HG03354 (cell line): ENCODE data around the gene KRTAP4-6.
"Not testable (repeated sequence)": the region's sequence is repeated elsewhere in the genome, so short reads cannot be mapped to it uniquely, and the experiment has no call there.

ENCODE experiments used
- ATAC-seq: cut with Tn5 transposase; IDR thresholded peaks from one replicate; pipeline ENCODE4 v1.9.1; 2021; ENCODE audit warnings: mild to moderate bottlenecking; ENCODE audit not compliant: unreplicated experiment, poor library complexity, severe bottlenecking

KRTAP4-6 gene

DNA sequence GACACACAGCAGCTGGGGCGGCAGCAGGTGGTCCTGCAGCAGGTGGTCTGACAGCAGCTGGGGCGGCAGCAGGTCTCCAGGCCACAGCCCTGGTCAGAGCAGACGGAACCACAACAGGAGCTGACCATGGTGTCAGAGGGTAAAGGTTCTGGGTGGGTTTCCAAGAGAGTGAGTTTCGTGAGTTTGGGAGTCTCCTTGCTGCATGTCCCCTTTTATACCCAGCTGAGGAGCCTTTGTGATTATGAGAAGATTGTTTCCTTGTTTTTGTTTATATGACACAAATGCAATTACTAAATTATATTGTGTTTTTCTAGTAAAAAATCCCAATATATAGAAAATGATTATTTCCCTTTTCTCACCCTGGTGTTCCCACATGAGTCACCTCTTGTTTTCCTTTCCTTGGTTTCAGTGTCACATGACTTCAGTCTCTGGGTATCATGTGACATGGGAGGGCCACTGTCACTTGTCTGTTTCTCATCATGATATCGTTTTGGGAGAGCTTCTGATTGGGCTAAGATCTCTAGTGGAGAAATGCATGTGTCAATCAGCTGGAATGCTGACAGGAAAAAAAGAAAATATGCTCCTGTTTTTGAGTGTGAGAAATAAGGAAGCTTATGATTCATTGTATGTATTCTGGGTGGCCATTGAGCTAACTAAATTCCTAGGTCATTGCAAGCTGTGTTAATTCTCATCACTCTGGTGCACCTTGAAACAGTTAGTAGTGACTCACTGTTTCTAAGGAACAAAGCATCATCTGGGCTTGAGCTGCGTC, at the start of gene KRTAP4-6:
Gene KRTAP4-6, minus strand, starts transcription at position 185 of the 772 bp plus-strand sequence. Its CDS starts 57 bp downstream, at position 128.
- ATAC-seq, result no peak

DNA sequence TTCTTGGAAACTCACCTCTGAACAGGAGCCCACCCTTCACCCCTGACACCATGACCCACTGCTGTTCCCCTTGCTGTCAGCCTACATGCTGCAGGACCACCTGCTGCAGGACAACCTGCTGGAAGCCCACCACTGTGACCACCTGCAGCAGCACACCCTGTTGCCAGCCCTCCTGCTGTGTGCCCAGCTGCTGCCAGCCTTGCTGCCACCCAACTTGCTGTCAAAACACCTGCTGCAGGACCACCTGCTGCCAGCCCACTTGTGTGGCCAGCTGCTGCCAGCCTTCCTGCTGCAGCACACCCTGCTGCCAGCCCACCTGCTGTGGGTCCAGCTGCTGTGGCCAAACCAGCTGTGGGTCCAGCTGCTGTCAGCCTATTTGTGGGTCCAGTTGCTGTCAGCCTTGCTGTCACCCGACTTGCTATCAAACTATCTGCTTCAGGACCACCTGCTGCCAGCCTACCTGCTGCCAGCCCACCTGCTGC, 49.5 kb upstream of the KRTAP4-6 start, which contains the start of gene KRTAP9-1:
Gene KRTAP9-1, plus strand, starts transcription at position 51 of the 482 bp plus-strand sequence. Its CDS starts 0 bp downstream, at position 51.
- ATAC-seq, result not testable (repeated sequence)

DNA sequence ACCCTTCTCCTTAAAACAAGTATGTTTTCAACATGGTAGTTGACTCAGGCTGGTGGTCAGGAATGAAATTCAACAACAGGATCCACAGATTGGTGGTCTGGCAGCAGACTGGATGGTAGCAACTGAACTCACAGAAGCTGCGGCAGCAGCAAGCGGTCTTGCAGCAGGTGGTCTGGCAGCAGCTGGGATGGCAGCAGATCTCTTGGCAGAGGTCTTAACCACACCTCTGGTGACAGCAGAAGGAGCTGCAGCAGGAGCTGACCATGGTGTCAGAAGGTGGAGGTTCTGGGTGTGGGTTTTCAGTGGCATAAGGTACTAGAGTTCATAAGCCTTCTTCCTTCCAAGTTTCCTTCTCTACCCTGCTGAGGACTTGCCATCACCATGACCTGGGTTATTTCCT, 46.5 kb upstream of the KRTAP4-6 start:
- no peak for ATAC-seq

DNA sequence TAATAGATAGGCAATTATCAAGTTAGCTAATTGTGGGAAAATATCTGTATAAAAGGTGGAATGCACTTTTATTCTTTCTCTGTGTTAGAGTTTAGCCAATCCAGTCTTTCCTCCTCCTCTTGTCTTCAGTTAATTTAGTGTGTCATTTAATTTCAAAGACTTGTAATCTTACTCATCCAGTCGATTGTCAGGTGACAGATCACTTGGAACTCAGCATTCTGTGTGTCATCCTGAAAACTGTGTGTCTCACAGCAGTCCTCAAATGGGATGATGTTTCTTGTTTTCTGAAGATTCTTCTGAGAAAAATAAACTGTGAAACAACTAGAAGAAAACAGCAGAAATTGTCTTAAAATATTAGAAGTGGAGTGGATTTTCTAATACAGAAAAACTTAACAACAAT, 44.7 kb upstream of the KRTAP4-6 start:
- no peak for ATAC-seq

- no peak for ATAC-seq
These were observed 44.2 kb upstream of the KRTAP4-6 start, which contains the start of gene KRTAP4-1 for GRCh38 chr17:41184480-41184961. TSS of gene KRTAP4-1 (minus strand) at chr17:41184911. CDS start at chr17:41184854, 57 bp downstream.

DNA sequence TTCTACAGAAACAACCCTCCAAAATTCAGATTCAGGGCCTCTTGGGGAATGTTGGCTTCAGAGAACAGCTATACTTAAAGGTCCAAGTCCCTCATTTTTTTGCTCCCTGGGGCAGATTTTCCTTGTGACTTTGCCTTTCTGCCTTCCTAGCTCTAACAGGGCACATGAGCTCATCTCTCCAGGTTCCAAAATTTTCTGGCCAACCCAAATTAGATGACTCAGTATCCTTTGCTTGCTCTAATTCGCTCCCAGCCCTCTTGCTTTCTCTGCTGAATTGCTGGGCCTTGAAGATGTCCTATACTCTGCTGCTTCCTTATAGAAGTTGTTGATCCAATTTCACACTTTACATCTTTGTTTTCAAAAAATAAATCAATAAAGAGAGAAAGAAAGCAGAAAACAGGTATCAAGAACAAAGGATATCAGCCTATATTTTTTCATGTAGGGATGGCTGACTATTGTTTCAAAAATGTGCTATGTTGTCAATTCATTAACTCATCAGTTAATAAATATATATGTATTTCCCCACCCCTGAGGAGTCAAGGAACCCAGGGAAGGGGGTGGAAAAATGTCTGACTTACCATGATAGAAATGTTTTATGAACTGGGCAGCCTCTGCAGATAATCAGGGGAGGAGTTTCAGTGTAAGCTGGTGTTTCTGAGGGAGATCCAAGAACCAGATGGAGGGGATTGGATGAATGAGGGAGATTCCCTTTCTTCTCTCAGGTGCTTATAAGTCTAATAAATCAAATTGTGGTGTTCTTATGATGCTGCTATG, 38.7 kb upstream of the KRTAP4-6 start:
- ATAC-seq, result no peak

- no peak for ATAC-seq
These were observed 38.0 kb upstream of the KRTAP4-6 start for GRCh38 chr17:41178341-41178740.

DNA sequence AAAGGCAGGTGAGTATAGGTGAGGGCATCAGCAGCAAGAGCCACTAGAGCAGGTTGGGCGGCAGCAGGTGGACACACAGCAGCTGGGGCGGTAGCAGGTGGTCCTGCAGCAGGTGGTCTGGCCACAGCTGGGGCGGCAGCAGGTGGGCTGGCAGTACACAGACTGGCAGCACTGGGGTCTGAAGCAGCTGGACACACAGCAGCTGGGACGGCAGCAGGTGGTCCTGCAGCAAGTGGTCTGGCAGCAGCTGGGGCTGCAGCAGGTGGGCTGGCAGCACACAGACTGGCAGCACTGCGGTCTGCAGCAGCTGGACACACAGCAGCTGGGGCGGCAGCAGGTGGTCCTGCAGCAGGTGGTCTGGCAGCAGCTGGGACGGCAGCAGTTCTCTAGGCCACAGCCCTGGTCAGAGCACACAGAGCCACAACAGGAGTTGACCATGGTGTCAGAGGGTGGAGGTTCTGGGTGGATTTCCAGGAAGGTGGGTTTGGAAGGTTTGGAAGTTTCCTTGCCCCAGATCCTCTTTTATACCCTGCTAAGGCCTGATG, 37.5 kb upstream of the KRTAP4-6 start, which contains the start of gene KRTAP4-2:
Gene KRTAP4-2, minus strand, starts transcription at position 495 of the 545 bp plus-strand sequence. Its CDS starts 57 bp downstream, at position 438.
- ATAC-seq, result no peak

DNA sequence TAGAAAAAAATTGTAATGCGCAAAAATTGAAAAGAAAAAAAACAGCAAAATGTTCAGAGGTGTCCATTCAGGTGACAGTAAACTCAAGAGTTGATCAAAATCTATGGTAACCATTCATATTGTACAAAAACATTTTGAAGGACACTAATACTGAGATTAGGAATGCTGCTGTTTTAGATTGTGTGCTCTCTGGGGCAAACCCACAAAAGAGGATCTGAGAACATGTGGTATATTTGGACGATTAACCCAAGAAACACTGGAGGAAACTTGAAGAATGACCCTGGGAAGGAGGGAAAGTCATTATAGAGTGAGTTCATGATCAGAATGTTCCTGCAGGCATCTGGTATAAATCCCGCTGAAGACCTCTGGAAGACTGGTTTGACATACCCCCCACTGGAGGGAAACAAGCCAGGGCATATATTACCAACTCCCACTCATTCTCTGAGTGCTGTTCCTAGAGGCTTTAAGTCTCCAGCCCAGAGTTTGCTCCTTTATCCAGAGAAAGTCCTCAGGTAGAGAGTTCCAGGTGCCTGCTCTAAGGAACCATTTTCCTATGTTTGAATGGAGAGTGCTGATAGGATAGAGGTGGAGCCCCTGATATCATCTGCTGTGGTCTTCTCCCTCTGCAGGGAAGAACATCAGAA, 36.5 kb upstream of the KRTAP4-6 start:
- ATAC-seq, result no peak

DNA sequence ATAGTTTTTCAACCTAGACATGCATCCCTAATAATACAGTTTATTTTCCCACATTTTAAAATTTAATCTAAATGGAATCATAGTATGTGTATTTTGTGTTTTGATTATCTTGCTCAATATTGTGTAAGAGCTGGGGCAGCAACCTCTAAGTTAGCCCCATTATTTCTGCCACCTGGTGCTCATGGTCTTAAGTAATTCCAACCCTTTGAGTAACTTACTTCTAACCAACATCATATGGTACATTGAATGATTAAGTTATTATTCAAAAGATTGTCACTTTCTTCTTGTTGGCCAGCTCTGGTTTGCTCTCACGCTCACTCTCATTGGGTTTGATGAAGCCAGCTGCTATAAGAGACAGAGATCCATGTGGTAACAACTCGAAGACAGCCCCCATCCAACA, 31.5 kb upstream of the KRTAP4-6 start:
- no peak for ATAC-seq

DNA sequence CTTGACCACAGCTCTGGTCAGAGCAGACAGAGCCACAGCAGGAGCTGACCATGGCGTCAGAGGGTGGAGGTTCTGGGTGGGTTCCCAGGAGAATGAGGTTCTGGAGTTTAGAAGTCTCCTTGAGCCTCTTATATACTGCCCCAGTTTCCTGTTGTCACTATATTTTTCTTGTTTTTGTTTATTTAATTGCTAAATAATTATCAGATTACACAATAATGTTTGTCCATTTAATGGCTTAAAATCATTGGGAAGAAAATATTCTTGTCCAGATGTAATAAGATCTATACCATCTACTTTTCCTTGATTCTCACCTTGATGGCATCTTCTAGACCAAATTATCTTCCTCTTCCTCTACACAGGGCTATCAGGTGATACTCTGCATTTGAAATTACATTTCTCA, 27.8 kb upstream of the KRTAP4-6 start, which contains the start of gene KRTAP4-3:
Gene KRTAP4-3, minus strand, starts transcription at position 101 of the 400 bp plus-strand sequence. Its CDS starts 49 bp downstream, at position 52.
- no peak for ATAC-seq

DNA sequence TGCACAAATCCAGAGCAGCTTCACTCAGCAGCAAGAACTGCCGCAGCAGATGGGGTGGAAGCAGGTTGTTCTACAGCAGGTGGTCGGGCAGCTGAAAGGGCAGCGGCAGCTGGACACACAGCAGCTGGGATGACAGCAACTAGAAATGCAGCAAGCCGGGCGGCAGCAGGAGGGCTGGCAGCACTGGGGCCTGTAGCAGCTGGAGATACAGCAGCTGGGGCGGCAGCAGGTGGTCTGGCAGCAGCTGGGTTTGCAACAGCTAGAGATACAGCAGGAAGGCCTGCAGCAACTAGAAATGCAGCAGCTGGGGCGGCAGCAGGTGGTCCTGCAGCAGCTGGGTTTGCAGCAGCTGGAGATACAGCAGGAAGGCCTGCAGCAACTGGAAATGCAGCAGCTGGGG, 27.2 kb upstream of the KRTAP4-6 start:
- no peak for ATAC-seq

DNA sequence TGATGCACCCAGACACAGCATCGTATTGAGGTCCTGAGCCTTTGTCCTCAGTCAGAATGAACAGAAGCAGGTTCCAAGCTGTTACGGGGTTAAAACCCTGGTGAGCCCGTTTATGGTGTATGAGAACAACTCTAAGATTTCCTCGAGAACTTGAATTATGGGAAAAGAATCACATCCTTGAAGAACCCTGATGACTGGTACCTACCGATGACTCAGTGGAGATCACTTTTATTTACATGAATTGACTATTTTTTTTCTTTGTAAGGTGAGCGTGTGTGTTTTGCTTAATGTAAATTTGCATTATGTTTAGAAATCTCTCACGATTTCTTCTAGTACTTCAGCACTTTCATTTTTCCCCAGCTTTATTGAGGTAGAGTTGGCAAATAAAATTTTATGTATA, 23.5 kb upstream of the KRTAP4-6 start:
- ATAC-seq, result no peak

DNA sequence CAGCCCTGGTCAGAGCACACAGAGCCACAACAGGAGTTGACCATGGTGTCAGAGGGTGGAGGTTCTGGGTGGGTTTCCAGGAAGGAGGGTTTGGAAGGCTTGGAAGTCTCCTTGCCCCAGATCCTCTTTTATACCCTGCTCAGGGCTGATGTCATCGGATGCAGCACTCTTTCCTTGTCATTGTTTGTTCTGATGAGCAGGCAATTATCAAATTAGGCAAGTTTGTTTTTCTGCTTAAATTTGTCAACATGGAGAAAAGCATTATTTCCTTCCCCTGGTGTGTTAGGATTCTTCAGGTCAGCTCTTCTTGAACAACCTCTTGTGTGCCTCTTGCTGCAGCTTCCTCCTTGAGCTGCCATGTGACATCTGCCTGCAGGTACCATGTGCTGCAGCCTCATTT, 20.3 kb upstream of the KRTAP4-6 start, which contains the start of gene KRTAP4-4:
Gene KRTAP4-4, minus strand, starts transcription at position 101 of the 400 bp plus-strand sequence. Its CDS starts 57 bp downstream, at position 44.
- ATAC-seq, result no peak

GRCh38 chr17:41160190-41160589, 19.8 kb upstream of the KRTAP4-6 start:
- not testable (repeated sequence) for ATAC-seq

DNA sequence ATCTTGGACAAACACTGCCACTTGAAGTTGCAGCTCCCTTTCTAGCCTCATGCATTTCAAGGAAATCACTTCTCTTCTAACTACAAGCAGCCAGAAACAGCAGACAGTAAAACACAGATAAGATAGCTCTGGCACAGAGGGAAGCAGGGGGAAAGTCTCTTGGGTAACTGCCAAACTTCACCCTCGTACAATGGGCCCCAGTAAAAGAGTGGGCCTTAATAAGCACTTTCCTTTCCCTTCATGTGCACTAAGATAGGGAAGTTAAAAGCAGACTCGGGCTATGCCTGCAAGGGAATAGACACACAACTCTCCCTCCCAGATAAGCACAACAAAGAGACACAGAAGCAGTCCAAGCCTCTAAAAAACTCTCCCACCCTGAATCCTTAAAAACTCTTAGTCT, 13.5 kb upstream of the KRTAP4-6 start:
- ATAC-seq, result no peak

- ATAC-seq, result no peak
These were observed 11.2 kb upstream of the KRTAP4-6 start for GRCh38 chr17:41151525-41151924.

DNA sequence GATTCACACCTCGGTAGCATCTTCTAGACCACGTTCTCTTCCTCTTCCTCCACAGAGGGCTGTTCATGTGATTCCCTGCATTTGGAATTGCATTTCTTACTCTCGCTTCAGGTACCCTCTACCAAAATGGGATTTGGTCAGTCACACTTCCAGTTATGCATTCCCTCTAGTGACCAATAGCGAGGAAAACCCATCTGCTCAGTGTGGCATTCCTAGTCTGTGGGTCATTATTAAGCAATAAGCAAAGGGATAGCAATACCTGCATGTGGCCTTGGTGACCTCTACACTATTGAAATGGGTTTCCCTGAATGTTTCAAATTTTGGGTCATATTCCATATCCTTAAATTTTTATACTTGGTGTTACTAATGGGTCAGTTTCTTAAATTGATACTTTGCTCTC, 9.7 kb upstream of the KRTAP4-6 start:
- no peak for ATAC-seq

GRCh38 chr17:41149652-41149985, 9.3 kb upstream of the KRTAP4-6 start, which contains the start of gene KRTAP4-5:
TSS of gene KRTAP4-5 (minus strand) at chr17:41149825. CDS start at chr17:41149767, 58 bp downstream.
- no peak for ATAC-seq
